Gastroesophageal sphincter (tissue), 3 donors: ENCODE results near the gene BRIP1.
"Not testable (repeated sequence)": the region's sequence is repeated elsewhere in the genome, so short reads cannot be mapped to it uniquely, and the experiment has no call there.

Experiments
- CTCF ChIP-seq, 4 experiments: fragments of 200-600 bp in 2 of 4; fragments of 450-650 bp in 2 of 4; sonication (generic) in 1 of 4; IDR thresholded peaks; one replicate each; pipeline ENCODE4 v1.5.1; 2017 to 2019; ENCODE audit warnings: antibody characterized with exemption in 4 of 4, mild to moderate bottlenecking in 2 of 4, moderate library complexity in 2 of 4
- EP300 ChIP-seq: sonication (generic); formaldehyde crosslinking; IDR thresholded peaks from one replicate; pipeline ENCODE4 v1.6.1; 2017; ENCODE audit warnings: antibody characterized with exemption, mild to moderate bottlenecking

- TF ChIP-seq EP300; CTCF (IDR thresholded peaks at IDR 0.05): not testable (repeated sequence)
These were observed 186.8 kb downstream of the BRIP1 start for GRCh38 chr17:61676522-61676921.
